Fibroblast of mammary gland (primary cell): ENCODE measurements around the gene MYCN.

Experiments
- DNase-seq: peaks from one replicate; pipeline ENCODE4 v3.0.0-alpha.2; 2010; ENCODE audit warnings: low read depth
- H3K4me3 ChIP-seq: 2 replicates; pipeline ENCODE4 v1.5.1; 2011; ENCODE audit warnings: low read depth, mild to moderate bottlenecking, low read length, moderate library complexity; ENCODE audit not compliant: control insufficient read depth
- TF ChIP-seq, protein P1 (sequence below): conservative IDR thresholded peaks from 2 replicates; pipeline ENCODE4 v1.5.1; 2011; ENCODE audit warnings: low read depth, low read length, inconsistent platforms; ENCODE audit not compliant: control insufficient read depth, insufficient read depth

MYCN gene

DNA sequence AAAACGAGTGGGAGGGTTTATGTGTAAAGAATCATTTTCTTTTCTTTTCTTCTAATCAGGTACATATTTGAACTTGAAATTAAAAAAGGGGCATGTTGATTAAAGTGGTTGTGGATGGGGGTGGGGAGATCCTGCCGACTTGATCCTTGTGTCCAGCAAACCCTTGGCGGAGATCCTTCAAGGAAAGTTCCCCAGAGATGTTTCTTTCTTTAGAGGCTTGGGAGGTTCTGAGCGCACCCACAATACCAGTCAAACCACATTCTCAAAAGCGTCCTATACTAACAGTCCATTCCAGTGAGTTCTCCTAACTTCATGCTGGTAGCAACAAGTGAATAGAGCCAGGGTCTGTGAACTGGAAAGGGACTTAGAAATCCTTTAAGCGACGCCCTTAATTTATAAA lies 49.2 kb downstream of the MYCN start:
- DNase-seq, result no peak
- no peak overlapping the region for H3K4me3 ChIP-seq
- TF ChIP-seq, protein P1, sequence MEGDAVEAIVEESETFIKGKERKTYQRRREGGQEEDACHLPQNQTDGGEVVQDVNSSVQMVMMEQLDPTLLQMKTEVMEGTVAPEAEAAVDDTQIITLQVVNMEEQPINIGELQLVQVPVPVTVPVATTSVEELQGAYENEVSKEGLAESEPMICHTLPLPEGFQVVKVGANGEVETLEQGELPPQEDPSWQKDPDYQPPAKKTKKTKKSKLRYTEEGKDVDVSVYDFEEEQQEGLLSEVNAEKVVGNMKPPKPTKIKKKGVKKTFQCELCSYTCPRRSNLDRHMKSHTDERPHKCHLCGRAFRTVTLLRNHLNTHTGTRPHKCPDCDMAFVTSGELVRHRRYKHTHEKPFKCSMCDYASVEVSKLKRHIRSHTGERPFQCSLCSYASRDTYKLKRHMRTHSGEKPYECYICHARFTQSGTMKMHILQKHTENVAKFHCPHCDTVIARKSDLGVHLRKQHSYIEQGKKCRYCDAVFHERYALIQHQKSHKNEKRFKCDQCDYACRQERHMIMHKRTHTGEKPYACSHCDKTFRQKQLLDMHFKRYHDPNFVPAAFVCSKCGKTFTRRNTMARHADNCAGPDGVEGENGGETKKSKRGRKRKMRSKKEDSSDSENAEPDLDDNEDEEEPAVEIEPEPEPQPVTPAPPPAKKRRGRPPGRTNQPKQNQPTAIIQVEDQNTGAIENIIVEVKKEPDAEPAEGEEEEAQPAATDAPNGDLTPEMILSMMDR, result no peak

DNA sequence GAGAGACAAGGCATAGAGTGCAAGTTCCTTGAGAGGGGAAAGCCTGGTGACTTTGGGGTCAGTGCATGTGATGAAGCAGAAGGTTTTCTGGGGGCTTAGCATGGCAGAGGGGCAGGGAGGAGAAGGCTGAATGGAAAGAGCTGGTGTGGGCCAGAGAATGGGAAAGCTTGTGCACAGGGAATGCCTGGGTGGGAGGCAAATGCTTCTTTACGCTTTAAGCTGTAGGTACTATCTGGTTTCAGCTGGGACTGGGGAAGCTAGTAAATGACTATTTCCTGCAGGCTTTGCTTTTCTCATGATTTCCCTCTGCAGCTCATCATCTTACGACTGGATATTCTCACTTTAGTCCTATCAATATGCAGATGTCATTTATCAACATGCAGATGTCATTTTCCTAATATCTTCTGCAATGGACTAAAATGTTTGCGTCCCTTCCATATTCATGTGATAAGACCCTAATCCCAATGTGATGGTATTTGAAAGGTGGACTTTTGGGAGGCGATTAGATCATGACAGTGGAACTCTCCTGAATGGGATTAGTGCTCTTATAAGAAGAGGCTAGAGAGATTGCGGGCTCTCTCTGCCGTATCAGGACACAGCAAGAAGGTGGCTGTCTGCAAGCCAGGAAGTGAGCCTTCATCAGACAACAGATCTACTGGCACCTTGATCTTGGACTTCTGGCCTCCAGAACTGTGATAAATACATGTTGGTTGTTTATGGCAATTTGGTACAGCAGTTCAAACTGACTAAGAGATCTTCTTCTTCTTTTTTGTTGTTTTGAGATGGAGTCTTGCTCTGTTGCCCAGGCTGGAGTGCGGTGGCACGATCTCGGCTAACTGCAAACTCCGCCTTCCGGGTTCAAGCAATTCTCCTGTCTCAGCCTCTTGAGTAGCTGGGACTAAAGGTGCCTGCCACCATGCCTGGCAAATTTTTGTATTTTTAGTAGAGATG lies 50.1 kb downstream of the MYCN start:
- DNase-seq, result no peak
- TF ChIP-seq, protein P1, result no peak
- H3K4me3 ChIP-seq, result no peak overlapping the region

DNA sequence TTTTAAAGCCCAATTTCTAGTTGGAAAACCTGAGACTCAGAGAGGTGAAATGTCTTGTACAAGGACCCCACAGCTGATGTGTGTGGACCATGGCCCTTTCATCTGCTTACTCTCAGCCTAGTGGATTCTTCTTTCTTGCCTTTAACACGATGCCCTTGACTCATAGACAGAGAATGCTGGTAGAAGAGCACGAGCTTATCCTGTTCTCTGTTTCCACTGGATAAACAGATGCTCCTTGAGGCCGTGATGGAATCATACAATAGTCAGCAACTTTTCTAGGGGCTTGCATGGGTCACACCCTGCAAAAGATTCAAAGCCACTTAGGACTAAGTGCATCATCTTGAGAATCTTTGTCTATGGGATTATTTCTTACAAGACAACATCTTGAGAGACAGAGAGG lies 50.9 kb downstream of the MYCN start:
- no peak overlapping the region for H3K4me3 ChIP-seq
- DNase-seq, result no peak
- TF ChIP-seq, protein P1, result no peak

DNA sequence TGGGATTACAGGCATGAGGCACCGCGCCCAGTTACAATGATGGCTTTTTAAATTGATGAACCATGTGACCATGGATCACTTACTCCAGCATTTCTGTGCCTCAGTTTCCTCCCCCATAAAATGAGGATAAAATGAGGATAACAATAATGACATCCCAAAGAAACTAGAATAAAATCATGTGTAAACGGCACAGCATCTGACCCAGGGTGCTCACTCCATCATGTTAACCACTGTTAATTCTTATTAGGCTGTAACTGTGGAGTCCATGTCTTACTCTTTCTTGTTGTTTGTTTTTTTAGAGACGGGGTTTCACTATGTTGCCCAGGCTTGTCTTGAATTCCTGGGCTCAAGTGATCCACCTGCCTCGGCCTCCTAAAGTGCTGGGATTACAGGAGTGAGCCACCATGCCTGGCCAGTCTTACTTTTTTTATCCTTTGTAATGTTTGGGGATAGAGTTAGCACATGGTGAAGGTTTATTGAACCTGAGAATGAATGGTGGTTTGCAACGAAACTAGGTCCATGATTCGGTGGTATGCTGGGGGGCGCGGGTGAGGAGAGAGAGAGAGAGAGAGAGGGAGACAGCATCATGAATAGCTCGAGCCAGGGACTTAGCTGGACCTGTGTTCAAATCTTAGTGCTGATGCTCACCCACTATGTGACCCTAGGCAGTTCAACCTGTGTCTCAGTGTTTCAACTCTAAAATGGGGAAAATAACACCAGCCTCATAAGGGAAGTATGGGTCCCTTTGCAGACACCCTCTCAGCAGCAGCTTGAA lies 52.3 kb downstream of the MYCN start:
- no peak overlapping the region for H3K4me3 ChIP-seq
- TF ChIP-seq, protein P1, result no peak
- no peak for DNase-seq

DNA sequence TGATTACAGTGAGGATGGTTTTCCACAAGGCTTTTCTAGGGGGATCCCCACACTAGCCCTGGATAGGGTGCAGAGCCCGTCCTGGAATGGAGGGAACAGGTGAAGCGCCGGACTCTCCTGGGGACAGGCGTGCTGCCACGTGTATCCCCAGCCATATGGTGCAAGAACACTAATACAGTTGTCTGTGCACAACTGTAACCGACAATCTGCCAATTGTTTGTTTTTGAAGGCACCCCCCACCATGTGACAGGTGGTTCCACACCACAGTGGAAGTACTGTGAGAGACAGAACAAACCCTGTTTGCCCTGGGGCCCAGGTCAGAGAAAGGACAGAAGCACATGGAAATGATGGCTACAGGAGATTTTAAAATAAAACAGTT lies 52.9 kb downstream of the MYCN start:
- H3K4me3 ChIP-seq, result no peak overlapping the region
- no peak for DNase-seq
- TF ChIP-seq, protein P1, result no peak

DNA sequence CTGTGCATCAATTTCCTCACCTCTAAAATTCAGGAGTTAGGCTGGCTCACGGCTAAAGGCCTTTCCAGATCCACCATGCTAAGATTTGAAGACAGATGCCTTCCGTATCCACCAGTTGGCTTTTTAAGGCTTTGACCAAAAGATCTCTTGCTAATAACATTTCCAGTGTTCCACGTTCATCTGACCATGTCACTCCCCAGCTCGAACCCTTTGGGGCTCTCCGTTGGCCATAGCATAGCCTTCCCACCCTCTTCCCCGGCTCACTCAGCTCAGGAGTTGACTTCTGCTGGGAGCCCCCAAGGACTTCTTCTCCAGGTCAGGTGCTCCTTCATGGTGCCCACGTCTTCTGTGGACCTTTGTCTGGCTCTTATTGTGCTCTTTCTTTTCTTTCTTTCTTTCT lies 53.3 kb downstream of the MYCN start:
- no peak for DNase-seq
- no peak overlapping the region for H3K4me3 ChIP-seq
- TF ChIP-seq, protein P1, result no peak
